Smooth muscle cell (in vitro differentiated cells): ENCODE measurements around the gene CST6. TPM values are rescaled to one million over a fixed set of nuclear protein-coding genes. Genes with fewer than 3 reads are reported as not detected.

Experiments used
- DNase-seq: peaks from one replicate; lab custom pipeline; 2025; ENCODE audit not compliant: unreplicated experiment; lab: John Stamatoyannopoulos, UW
- H2AFZ ChIP-seq: fragments of 200-600 bp; sonication (generic); 2 replicates; pipeline ENCODE4 v1.6.0; 2016; ENCODE audit warnings: antibody characterized with exemption, low read depth, mild to moderate bottlenecking
- H3F3A ChIP-seq: fragments of 200-600 bp; sonication (generic); 2 replicates; pipeline ENCODE4 v1.6.0; 2017; ENCODE audit warnings: antibody characterized with exemption, low read depth
- H3K27ac ChIP-seq: fragments of 200-600 bp; sonication (generic); 2 replicates; pipeline ENCODE4 v1.5.1; 2016; ENCODE audit warnings: low read depth, mild to moderate bottlenecking
- H3K27me3 ChIP-seq: fragments of 200-600 bp; sonication (generic); 2 replicates; pipeline ENCODE4 v1.6.1; 2016; ENCODE audit warnings: low read depth, mild to moderate bottlenecking
- H3K36me3 ChIP-seq: fragments of 200-600 bp; sonication (generic); 2 replicates; pipeline ENCODE4 v1.5.1; 2016; ENCODE audit warnings: low read depth
- H3K4me1 ChIP-seq: fragments of 200-600 bp; sonication (generic); 2 replicates; pipeline ENCODE4 v1.5.1; 2016; ENCODE audit warnings: low read depth
- H3K4me2 ChIP-seq: fragments of 200-600 bp; sonication (generic); 2 replicates; pipeline ENCODE4 v1.6.0; 2016; ENCODE audit warnings: mild to moderate bottlenecking
- H3K4me3 ChIP-seq: fragments of 200-600 bp; sonication (generic); 2 replicates; pipeline ENCODE4 v1.5.1; 2016; ENCODE audit warnings: mild to moderate bottlenecking
- H3K79me2 ChIP-seq: fragments of 200-600 bp; sonication (generic); 2 replicates; pipeline ENCODE4 v1.6.0; 2016; ENCODE audit warnings: low read depth, mild to moderate bottlenecking
- H3K9ac ChIP-seq: fragments of 200-600 bp; sonication (generic); 2 replicates; pipeline ENCODE4 v1.6.0; 2016; ENCODE audit warnings: low read depth
- H3K9me3 ChIP-seq: fragments of 200-600 bp; sonication (generic); replicated peaks from 2 replicates; pipeline ENCODE4 v1.5.1; 2016; ENCODE audit warnings: low read depth
- H4K20me1 ChIP-seq: fragments of 200-600 bp; sonication (generic); 2 replicates; pipeline ENCODE4 v1.6.0; 2016; ENCODE audit warnings: low read depth
- CTCF ChIP-seq: fragments of 200-600 bp; sonication (generic); IDR thresholded peaks from 2 replicates; pipeline ENCODE4 v1.5.1; 2017; ENCODE audit warnings: borderline replicate concordance, mild to moderate bottlenecking, antibody characterized with exemption; ENCODE audit not compliant: insufficient read depth, poor library complexity, severe bottlenecking
- WGBS: methylation state at CpG from one replicate; pipeline ENCODE4 v1.1.7; 2016; ENCODE audit warnings: low lambda C conversion rate; 5-methylcytosine and 5-hydroxymethylcytosine counted together
- polyA plus RNA-seq: library from polyadenylated mRNA; unstranded; fragments of >200 nt; fragmentation: Nextera tagmentation; extraction: Ambion mirVana; gene quantifications from 2 replicates; pipeline ENCODE4 v1.2.1, GENCODE V29; 2016
- total RNA-seq: library from RNA; depleted of rRNA; stranded (reverse); fragments of >200 nt; gene quantifications from 2 replicates; pipeline ENCODE4 v1.2.3, GENCODE V29; 2014

The CST6 gene
- total and polyA plus RNA-seq, 2 experiments from 2014 or later, result 37.6 to 97.0 TPM

GRCh38 chr11:65972116-65972515 lies 39.7 kb upstream of the CST6 start:
- Histone ChIP-seq H3K4me3 (no peak overlapping the region), H3K4me2 (no peak overlapping the region), H3K79me2 (no peaks in the 10 kb centered on the region), H2AFZ (no peak overlapping the region), H3F3A (no peaks in the 10 kb centered on the region), H3K36me3 (no peaks in the 10 kb centered on the region), H3K27ac (no peak overlapping the region), H3K9me3 (no peaks in the 10 kb centered on the region), H4K20me1 (no peaks in the 10 kb centered on the region), H3K27me3 (no peaks in the 10 kb centered on the region), H3K9ac (no peak overlapping the region), H3K4me1 (no peaks in the 10 kb centered on the region)
- WGBS, result 97% methylated on average over 8 of the region's 8 CpGs
- TF ChIP-seq CTCF, result no peak
- no peak for DNase-seq

- Histone ChIP-seq H3K9ac (no peak overlapping the region), H3K4me3 (no peak overlapping the region), H3F3A (no peaks in the 10 kb centered on the region), H3K4me1 (no peaks in the 10 kb centered on the region), H3K79me2 (no peaks in the 10 kb centered on the region), H3K27me3 (no peaks in the 10 kb centered on the region), H4K20me1 (no peaks in the 10 kb centered on the region), H3K27ac (no peak overlapping the region), H3K4me2 (no peak overlapping the region), H3K9me3 (no peaks in the 10 kb centered on the region), H3K36me3 (no peaks in the 10 kb centered on the region), H2AFZ (no peak overlapping the region)
- DNase-seq, result no peak
- no peak for TF ChIP-seq CTCF
- 96% methylated on average over 11 of the region's 13 CpGs for WGBS
Measured at GRCh38 chr11:65973439-65974110, 38.2 kb upstream of the CST6 start.

- WGBS, result 95% methylated on average over 9 of the region's 9 CpGs
Measured at GRCh38 chr11:65975771-65976170, 36.0 kb upstream of the CST6 start.

More at GRCh38 chr11:65975771-65976170, 36.0 kb upstream of the CST6 start:
- Histone ChIP-seq H3K4me1 (no peaks in the 10 kb centered on the region), H3K27me3 (no peaks in the 10 kb centered on the region), H3K79me2 (no peaks in the 10 kb centered on the region), H3F3A (no peaks in the 10 kb centered on the region), H3K4me2 (no peak overlapping the region), H3K9ac (no peak overlapping the region), H3K36me3 (no peaks in the 10 kb centered on the region), H4K20me1 (no peaks in the 10 kb centered on the region), H3K4me3 (no peak overlapping the region), H2AFZ (no peak overlapping the region), H3K9me3 (no peaks in the 10 kb centered on the region), H3K27ac (no peak overlapping the region)
- DNase-seq, result no peak
- no peak for TF ChIP-seq CTCF
